Activated CD4-positive, alpha-beta T cell treated with anti-CD3 and anti-CD28 coated beads, Interleukin-2, amount 50 U/mL, for 1 hour (primary cell): ENCODE measurements around the gene R3HDM2.

Experiments
- DNase-seq: peaks from one replicate; pipeline ENCODE4 v3.0.0-alpha.2; 2020

The R3HDM2 gene

GRCh38 chr12:57237932-57238853 lies 192.7 kb downstream of the R3HDM2 start:
- DNase-seq, result no peak

GRCh38 chr12:57237596-57237931 lies 193.3 kb downstream of the R3HDM2 start:
- DNase-seq, result no peak

DNA sequence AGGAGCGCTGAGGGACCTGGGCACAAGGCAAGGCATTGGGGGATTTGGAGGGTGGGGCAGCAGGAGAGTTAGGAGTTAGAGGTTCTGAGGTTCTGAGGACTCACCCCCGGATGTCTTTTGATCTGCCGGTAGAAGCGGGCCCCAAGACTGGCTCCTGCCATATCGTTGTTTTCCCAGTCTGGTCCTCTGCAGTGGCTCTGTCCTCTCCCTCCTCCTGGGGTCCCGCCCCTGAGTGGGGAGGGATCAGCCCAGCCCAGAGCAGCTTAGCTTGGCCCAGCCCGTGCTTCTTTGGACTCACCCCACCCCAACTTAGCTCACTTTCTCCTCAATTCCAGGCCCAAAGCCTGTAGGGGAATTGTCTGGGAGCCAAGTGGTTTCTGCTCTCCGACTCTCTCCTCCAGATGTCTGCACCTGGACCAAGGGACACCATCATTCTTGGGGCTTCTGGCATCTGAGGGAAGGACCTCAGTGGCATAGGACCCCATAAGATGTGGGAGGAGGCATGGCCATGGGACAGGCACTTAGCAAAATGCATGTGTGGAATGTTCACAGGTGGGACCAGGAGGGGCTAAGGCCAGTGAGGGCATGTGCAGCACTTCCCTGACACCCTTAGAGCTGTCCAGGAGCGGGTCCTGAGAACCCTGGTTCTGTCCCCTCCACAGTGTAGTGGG lies 193.8 kb downstream of the R3HDM2 start:
- DNase-seq, result no peak

DNA sequence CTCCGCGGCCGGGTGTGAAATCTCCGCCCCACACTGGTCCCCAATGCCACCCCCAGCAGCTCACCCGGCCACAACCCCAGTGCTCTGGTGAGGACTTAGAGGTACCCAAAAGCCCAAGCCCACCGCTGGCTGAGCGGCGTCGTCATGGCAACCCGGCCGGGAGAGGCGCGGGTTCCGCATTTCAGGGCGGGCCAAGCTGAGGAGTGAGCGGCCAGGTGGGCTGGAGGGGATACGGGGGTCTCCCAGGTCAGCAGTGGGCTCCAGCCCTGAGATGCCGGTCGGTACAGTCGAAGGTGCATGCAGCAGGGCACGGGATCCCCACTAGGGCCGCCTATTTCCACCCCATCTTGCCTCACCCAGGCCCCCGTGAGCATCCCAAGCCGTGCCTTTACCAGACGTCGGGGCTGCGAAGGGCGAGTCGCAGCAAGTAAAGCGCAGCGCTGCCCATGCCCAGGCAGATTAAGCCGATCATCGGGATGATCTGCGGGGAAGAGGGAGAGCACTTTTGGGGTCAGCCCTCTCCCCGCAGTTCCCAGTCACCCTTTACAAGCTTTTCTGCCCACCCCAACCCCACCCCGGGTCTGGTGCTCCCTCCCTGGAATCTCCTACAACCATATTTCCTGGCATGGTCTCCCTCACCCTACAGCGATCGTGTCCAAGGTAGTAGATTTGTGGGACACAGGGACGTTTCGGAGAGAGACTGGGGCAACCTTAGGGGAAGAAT lies 194.5 kb downstream of the R3HDM2 start:
- DNase-seq, result no peak

GRCh38 chr12:57235728-57236131 lies 195.1 kb downstream of the R3HDM2 start:
- DNase-seq, result no peak

- no peak for DNase-seq
These were observed 195.7 kb downstream of the R3HDM2 start for GRCh38 chr12:57235017-57235727.

- no peak for DNase-seq
These were observed 196.2 kb downstream of the R3HDM2 start for GRCh38 chr12:57234571-57235016.

GRCh38 chr12:57234233-57234570 lies 196.6 kb downstream of the R3HDM2 start:
- no peak for DNase-seq

GRCh38 chr12:57233357-57234232 lies 197.2 kb downstream of the R3HDM2 start:
- DNase-seq, result no peak

- no peak for DNase-seq
These were observed 198.6 kb downstream of the R3HDM2 start for GRCh38 chr12:57232156-57232756.

- no peak for DNase-seq
These were observed 199.4 kb downstream of the R3HDM2 start for GRCh38 chr12:57231276-57232021.

- no peak for DNase-seq
These were observed 200.3 kb downstream of the R3HDM2 start for GRCh38 chr12:57230381-57231155.

DNA sequence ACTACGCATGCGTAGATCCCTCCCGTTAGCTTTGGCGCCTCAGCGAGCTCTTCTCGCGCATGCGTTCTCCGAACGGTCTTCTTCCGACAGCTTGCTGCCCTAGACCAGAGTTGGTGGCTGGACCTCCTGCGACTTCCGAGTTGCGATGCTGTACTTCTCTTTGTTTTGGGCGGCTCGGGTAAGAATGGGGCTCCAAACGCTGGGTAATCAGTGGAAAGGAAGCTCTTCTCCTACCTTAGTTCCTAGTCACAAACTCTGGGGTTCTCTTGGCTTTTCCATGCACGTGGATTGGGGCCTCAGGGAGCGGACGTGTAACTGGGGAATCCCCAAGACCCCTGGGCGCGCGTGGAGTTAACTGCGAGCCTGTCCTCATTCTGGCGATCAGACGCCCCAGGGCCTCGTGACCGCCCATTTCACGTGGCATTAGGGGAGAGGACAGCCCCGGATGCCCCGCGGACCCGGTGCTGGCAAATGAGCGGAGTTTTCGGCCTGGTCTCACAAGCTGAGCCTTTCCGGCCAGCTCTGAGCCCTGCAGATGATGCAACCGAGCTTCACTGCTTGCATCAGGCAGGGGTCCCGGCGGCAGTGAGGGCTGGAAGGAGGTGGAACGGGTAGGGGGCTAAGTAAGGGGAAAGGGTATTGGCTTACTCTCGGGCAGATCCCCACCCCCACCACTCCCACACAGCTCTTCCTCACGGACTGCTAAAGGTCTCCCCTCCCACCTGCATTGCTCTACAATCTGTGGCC lies 201.0 kb downstream of the R3HDM2 start, which contains the start of gene SHMT2:
Gene SHMT2 (plus strand): TSS at position 78 of the 747 bp plus-strand sequence. CDS start 68 bp downstream, at position 146.
- DNase-seq, result peak; percentile 89

- DNase-seq, result no peak
These were observed 201.7 kb downstream of the R3HDM2 start for GRCh38 chr12:57229046-57229633.

- DNase-seq, result no peak
These were observed 203.3 kb downstream of the R3HDM2 start for GRCh38 chr12:57227315-57228115.

DNA sequence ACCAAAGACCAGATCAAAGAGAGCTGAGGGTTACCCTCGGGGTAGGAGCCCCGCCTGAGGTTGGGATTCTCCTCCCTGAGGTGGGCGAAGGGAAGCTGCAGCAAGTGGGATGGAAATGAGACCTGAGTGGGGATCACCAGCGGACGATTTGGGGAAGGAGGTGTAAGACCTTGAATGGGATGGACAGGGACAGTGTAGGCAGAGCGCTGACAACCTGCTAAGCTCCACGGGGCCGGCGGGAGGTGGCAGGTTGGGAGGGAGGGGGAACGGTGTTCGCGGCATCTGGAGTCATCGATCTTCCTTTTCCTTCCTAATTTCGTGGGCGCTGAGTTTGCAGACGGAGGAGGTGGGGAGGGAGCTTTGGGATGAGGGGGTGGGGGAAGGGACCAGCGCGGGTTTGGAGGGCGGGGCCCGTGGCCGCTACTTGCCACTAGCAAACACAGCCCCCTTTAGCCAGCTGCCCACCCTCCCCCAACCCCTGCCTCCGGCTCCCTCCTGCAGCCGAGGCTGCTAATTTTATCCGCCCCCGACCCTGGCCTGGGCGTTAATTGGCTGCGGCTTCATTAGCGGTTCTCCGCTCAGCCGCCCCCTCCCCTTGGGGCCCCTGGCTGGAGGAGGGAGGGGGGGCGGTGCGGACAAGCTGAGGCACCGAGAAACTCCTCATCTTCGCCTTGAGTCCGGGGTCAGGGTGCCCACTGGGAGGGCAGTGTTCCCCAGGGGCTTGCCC lies 204.1 kb downstream of the R3HDM2 start:
- DNase-seq, result no peak

DNA sequence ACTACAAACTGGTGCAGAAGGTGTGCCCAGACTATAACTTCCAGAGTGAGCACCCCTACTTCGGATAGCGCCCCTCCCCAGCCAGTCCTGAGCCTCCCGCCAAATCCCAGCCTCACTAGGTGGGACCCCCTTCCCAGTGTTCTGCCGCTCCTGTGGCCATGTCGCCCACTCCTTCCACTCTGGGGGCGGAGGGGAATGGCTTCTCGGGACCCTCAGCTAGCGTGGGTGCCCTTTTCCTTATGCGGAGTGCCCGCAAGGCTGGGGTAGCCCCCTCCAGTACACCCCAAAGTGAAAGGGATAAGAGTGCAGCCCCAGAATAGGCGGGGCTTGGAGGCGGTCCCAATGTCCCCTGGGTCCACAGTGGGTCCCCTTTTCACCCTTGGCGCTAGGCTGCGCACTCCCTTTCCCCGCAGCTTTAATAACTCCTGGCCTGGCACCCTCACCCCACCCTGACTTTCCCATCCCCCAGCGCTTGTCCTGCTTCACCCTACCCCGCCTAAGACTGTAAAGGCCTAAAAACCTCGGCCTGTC lies 205.1 kb downstream of the R3HDM2 start:
- DNase-seq, result no peak
